Activated T-cell treated with anti-CD3 and anti-CD28 coated beads for 4 hours (primary cell): ENCODE measurements around the gene PAFAH1B1.
"Not testable (repeated sequence)": the region's sequence is repeated elsewhere in the genome, so short reads cannot be mapped to it uniquely, and the experiment has no call there.

ENCODE experiments used
- DNase-seq: peaks from one replicate; pipeline ENCODE4 v3.0.0-alpha.2; 2020

Gene PAFAH1B1

DNA sequence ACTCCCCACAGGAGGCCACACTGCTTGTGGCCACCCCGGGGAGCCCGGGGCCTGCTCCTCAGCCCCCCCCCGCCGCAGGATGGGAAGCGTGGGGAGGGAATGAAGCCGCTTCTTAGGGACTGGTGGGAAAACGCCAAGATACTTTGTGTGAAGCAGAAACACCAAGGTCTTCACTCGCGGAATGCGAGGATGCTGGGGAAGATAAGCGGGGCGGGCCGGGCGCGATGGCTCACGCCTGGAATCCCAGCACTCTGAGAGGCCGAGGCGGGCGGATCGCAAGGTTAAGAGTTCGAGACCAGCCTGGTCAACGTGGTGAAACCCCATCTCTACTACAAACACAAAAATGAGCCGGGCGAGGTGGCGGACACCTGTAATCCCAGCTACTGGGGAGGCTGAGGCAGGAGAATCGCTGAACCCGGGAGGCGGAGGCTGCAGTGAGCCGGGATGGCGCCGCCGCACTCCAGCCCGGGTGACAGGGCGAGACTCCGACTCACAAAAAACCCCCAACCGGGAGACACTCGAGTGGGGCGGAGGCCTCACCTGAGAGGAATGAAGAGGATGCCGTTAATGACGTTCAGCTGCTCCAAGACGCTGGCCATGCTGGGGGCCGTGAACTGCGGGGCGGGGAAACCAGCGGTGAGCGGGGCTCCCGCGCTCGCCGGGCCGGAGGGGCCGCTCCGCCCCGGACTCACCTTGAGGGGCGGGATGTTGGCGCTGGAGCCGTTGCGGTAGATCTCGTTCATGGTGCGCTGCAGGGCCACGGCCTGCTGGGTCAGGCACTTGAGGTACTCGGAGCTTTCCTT, 97.8 kb downstream of the PAFAH1B1 start:
- DNase-seq: no peak

DNA sequence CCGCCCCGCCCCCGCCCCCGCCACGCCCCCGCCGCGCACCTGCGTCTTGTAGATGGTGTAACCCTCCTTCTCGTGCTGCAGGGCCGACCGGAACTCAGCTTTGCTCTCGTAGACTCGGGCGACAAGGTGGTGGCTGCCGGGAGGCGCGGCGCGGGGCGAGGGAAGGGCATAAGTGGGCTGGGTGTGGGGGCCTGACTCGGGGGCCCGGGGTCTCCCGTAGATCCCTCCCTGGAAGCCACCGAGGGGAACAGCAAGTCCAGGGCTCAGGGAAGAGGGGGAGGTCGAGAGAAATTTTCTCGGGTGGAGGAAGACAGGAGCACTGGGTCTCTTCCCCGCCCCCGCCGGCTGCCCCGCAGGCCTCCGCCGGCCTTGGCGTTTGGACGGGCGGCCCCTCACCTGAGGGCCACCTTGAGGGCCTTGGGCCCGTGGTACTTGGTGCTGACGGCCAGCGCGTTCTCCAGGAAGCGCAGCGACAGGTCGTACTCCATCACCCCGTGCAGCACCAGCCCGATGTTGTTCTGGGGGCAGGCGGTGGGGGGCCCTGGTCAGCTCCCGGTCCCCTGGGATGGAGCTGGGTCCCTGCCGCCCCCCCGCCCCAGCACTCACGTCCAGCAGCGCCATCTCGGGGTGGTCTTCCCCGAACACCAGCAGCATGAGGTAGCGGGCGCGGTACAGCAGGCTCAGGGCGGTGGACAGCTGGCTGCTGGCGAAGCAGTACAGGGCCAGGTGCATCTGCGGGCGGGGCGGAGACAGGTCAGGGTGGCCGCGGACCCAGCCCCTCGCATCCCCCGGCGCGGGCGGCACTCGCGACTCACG, 98.7 kb downstream of the PAFAH1B1 start:
- no peak for DNase-seq

DNA sequence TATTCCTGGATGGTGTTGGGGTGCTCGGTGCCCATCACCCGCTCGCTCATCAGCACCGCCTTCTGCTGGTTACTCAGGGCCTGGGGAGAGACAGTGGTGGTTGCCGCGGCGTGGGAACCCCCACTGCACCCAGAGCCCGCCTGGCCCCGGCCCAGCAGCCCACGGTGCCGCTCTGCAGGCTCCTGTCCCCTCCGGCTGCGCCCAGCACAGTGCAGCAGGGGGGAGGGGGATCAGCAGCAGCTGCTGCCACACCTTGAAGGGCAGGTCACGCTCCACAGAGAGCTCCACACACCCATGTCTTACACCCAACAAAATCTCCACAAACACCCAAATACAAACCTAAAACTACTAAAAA, 99.3 kb downstream of the PAFAH1B1 start:
- DNase-seq: no peak

GRCh38 chr17:2693561-2694380, 100.3 kb downstream of the PAFAH1B1 start:
- no peak for DNase-seq

DNA sequence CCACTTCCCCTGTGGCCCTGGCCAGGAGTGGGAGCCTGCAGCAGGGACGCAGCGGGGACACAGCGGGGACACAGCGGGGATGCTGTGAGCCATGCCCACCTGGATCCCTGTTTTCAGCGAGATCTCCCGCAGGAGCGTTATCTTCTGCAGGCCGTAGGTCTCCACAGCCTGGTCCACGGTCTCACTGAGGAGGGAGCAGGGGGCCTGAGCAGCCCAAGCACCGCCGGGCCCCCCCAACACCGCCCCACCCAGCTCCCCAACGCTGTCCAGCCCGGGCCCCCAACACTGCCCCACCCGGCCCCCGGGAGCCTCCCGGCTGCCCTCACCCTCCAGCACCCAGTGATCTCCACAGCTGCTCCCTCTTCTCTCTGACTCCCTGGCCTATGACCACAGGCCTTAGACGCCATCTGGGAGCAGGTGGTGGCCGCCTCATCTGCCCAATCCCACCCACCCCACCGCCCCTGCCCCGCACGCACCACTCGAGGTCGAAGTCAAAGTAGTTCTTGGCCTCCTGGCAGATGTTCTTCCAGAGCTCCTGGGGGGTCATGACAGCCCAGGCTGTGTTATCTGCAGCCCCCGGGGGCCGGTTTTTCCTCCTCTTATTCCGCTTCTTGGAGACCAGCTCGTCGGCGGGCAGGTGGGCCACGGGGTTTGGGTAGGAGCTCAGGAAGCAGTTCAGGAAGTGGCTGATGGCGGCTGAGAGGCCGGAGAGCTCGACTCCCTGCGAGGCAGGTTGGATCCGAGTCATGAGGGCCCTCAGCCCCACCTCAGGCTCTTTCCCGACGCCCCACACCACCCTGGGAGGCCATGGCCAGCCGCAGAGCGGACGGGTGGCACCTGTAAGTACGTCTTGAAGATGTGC, 101.2 kb downstream of the PAFAH1B1 start:
- no peak for DNase-seq

DNA sequence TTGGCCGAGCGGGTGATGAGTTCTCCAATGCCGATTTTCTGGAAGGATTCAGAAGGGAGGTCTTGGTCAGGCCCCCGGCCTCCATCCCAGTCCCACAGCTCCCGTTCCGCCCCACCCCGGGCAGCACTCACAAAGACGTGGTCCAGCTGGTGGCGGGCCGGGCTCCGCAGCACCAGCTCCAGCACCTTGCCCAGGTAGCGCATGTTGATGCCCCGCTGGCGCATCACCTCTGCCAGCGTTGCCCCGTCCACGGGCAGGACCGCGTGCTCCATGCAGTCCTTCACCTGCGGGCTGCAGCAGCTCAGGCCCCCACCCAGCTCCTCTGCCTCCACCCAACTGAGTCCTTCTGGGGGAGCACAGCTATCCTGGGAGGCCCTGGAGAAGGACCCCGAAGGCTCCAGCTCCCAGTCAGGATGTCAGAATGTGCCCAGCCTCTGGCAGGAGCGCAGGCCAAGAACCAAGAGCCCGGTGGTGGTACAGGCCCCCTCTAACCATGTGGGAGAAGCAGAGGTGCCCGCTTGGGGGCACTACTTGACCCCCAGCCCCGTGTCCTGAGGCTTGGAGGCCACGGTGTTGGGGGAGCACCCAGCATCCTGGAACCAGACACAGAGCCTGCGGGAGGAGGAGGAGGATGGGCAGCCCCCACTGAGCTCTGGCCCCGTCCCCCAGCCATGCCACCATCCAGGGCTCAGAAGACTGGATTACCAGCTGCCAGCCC, 101.9 kb downstream of the PAFAH1B1 start:
- no peak for DNase-seq

DNA sequence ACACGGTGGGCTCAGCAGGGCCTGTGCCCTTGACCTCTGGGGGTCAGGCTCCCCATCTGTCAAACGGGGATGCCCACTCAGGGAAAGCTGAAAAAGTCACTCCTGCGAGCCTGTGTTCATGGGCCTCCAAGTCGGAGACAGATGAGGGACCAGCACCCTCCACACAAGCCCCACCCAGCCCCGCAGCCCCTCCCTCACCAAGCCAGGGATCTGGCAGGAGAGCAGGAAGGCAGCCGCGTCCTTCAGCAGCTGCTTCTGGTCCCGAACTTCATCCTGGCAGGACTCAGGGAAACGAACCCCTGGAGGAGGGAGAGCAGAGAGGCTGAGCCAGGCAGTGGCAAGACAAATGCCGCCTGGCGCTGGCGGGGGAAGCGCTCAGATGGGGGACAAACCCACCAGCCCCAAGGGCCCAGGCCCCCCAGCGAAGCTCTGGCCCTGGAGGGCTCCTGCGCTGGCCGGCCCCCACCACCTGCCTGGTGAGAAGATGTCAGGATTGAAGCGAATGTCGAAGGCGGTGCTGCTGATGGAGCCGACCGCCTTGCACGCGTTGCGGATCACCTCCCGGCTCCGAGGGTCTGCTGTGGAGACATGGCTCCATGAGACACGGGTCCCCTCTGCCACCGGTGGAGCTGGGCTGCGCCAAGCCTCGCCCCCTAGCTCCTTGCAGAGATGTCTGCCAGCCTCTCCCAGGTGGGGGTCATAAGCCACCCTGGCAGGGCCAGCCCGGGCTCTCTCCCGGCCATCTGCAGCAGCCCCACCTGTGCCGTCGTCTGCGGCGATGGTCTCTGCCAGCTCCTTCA, 102.7 kb downstream of the PAFAH1B1 start:
- no peak for DNase-seq

DNA sequence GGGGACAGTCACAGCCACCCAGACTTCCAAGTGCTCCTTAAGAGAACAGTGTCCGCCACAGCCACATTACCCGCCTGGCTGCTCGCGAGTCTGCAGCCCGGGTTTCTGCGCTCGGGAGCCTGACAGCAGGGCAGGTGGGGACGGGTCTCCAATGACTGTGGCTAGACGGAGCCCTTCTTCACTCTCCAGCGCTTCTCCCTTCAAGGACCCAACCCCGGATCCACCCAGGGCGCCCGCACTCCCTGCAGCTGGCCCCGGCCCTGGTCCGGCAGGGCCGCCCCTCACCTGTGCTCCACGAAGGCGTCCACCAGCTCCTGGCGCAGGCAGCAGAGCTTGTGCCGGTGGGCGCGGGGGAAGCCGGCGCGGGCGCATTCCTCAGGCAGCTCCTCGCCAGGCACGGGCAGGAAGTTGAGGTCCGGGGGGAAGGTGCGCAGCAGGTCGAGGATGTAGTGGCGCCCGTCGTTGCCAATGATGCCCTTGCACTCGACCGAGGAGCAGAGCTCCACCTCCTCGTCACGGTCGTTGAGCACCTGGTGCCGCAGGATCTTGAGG, 104.2 kb downstream of the PAFAH1B1 start:
- no peak for DNase-seq

DNA sequence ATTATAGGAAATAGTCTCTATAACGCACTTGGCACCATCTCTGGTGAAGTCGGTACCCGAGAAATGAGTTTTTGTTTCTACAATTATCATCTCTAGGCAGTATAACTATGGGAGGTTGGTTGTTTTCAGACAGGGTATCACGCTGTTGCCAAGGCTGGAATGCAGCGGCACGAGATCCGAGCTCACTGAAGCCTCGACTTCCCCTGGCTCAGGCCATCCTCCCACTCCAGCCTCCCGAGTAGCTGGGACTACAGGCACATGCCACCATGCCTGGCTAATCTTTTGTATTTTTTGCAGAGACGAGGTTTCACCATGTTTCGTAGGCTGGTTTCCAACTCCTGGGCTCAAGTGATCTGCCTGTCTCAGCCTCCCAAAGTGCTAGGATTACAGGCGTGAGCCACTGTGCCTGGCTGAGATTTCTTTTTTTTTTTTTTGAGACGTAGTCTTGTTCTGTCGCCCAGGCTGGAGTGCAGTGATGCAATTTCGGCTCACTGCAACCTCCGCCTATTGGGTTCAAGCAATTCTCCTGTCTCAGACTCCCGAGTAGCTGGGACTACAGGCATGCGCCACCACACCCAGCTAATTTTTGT, 105.9 kb downstream of the PAFAH1B1 start:
- not testable (repeated sequence) for DNase-seq

DNA sequence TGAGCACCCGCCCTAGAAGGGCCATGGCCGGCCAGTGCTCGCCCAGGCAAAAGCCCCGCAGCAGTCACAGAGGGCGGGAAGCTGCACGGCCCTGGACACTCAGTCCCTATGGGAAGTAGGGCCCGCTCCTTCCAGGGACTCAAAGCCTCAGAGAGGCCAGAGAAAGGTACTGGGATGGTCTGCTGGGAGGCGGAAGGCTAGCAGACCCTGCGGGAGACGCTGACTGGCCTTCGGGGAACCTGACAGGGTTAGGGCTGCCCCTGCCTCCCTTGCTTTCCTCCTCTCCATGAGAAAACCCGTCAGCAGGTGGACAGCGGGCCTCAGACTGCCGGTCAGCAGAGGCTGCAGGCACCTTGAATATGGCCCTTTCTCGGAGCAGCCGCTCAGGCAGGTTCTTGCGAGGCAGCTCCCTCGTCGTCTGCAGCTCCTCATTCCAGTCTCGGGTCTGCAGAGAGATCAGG, 106.6 kb downstream of the PAFAH1B1 start:
- no peak for DNase-seq

- DNase-seq: no peak
Observed at GRCh38 chr17:2700491-2701141, 107.2 kb downstream of the PAFAH1B1 start.

GRCh38 chr17:2701161-2701995, 107.9 kb downstream of the PAFAH1B1 start:
- no peak for DNase-seq

DNA sequence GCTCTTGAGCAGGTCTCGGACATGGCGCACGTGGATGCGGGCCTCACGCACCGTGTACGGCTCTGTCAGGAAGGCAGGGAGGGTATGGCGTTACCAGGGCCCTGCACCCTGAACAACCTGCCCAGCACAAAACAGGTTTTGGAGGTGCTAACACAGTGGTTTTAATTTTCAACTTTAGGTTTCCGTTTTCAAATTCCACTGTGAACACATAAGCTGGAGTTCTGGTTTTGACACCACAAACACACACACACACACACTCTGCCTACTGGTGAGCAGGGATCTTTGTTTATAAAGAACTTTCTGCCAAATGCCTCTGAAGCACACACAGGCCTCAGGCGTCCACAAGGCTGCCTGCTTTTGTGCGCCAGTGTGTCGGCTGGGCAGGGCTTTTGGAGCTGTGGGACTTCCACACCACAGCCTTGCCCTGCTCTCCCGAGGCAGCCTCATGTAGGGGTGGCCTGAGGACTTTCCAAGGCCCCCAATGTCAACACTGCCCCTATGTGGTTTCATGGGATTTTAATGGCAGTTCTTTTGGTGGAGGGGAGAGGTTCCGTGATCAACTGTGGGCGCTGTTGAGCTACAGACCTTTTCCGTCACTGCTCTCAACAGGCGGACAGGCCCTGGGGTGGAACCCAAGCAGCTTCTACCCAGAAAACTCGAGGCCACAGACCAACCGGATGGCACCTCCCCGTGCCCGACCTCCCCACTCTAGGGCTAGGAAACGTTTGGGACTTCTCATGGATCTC, 108.7 kb downstream of the PAFAH1B1 start:
- no peak for DNase-seq

DNA sequence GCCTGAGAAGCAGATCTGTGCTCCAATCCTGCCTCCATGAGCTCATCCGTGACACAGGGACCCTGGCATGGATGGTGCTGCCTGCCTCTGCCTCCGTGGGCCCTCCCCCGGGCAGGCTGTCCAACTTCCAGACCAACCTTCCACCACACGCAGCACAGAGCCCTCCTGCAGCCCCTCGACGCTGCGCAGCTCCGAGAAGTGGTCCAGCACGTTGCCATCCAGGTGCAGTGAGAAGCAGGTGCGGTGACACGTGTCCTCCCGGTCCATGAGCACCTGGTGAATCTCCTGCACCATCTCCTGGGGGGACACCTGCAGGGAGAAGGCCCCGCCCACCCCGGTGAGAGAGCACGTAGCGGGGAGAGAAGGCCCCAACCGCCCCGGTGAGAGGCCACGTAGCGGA, 109.7 kb downstream of the PAFAH1B1 start:
- DNase-seq: no peak

DNA sequence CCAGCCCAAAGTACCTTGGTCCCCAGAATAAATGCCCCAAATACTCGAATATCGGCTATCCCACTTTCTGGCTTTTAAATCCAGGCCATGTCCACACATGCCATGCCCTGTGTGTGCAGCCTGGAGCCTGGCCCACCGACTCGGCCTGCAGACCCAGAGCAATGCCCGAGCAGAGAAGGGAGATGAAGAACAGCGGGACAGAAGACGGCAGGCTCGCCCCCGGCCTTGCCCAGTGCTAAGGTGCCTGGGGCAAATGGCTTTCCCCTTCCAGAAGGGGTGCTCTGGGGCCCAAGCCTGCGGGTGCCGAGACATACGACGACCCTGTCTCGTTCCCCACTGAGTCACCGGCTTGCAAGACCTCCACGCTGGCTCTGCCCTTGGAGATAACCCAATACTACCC, 110.2 kb downstream of the PAFAH1B1 start:
- DNase-seq: no peak

- DNase-seq: no peak
Observed at GRCh38 chr17:2704031-2704889, 110.8 kb downstream of the PAFAH1B1 start.

GRCh38 chr17:2704890-2705248, 111.4 kb downstream of the PAFAH1B1 start:
- no peak for DNase-seq
